MM.1S (cell line): ENCODE results near the gene PPP2R2C.

ENCODE experiments used
- DNase-seq: peaks from one replicate; pipeline ENCODE4 v3.0.0-alpha.2; 2015
- H2AFZ ChIP-seq: fragments of 300-600 bp; sonication (generic); 2 replicates; pipeline ENCODE4 v1.6.0; 2016; ENCODE audit warnings: antibody characterized with exemption, low read length
- H3F3A ChIP-seq: fragments of 300-600 bp; sonication (generic); 2 replicates; pipeline ENCODE4 v1.6.1; 2016; ENCODE audit warnings: mild to moderate bottlenecking, antibody characterized with exemption, low read length, moderate library complexity, mixed read lengths; ENCODE audit not compliant: insufficient read depth
- H3K27ac ChIP-seq: fragments of 300-600 bp; sonication (generic); 2 replicates; pipeline ENCODE4 v1.5.1; 2016; ENCODE audit warnings: mild to moderate bottlenecking, low read length
- H3K27me3 ChIP-seq: fragments of 300-600 bp; sonication (generic); replicated peaks from 2 replicates; pipeline ENCODE4 v1.6.0; 2016; ENCODE audit warnings: low read length; ENCODE audit not compliant: insufficient read depth
- H3K36me3 ChIP-seq: fragments of 300-600 bp; sonication (generic); replicated peaks from 2 replicates; pipeline ENCODE4 v1.6.1; 2016; ENCODE audit warnings: mild to moderate bottlenecking, low read length, mixed read lengths; ENCODE audit not compliant: insufficient read depth
- H3K4me1 ChIP-seq: fragments of 300-600 bp; sonication (generic); 2 replicates; pipeline ENCODE4 v1.6.1; 2016; ENCODE audit warnings: low read length, mixed read lengths
- H3K4me2 ChIP-seq: fragments of 300-600 bp; sonication (generic); 2 replicates; pipeline ENCODE4 v1.6.0; 2016; ENCODE audit warnings: low read depth, low read length
- H3K4me3 ChIP-seq: fragments of 300-600 bp; sonication (generic); 2 replicates; pipeline ENCODE4 v1.5.1; 2016; ENCODE audit warnings: low read length, mixed read lengths
- H3K79me2 ChIP-seq: fragments of 300-600 bp; sonication (generic); 2 replicates; pipeline ENCODE4 v1.6.1; 2016; ENCODE audit warnings: mixed run types, low read length, mixed read lengths
- H3K9ac ChIP-seq: fragments of 300-600 bp; sonication (generic); 2 replicates; pipeline ENCODE4 v1.6.1; 2016; ENCODE audit warnings: low read length, mixed read lengths
- H3K9me2 ChIP-seq: fragments of 300-600 bp; sonication (generic); replicated peaks from 2 replicates; pipeline ENCODE4 v1.6.1; 2016; ENCODE audit warnings: mild to moderate bottlenecking, low read length, mixed read lengths; ENCODE audit not compliant: insufficient read depth
- H3K9me3 ChIP-seq: fragments of 300-600 bp; sonication (generic); replicated peaks from 2 replicates; pipeline ENCODE4 v1.6.1; 2016; ENCODE audit warnings: mild to moderate bottlenecking, low read length, mixed read lengths; ENCODE audit not compliant: insufficient read depth
- H4K20me1 ChIP-seq: fragments of 300-600 bp; sonication (generic); 2 replicates; pipeline ENCODE4 v1.6.1; 2016; ENCODE audit warnings: mild to moderate bottlenecking, low read length, moderate library complexity, mixed read lengths; ENCODE audit not compliant: insufficient read depth
- EZH2 ChIP-seq: fragments of 300-600 bp; sonication (generic); optimal IDR thresholded peaks from 2 replicates; pipeline ENCODE3; 2017; ENCODE audit warnings: low read depth, mild to moderate bottlenecking, antibody characterized with exemption, low read length, mixed read lengths
- EZH2phosphoT487 ChIP-seq: fragments of 300-600 bp; sonication (generic); IDR thresholded peaks from 2 replicates; pipeline ENCODE4 v1.6.1; 2018; ENCODE audit warnings: antibody characterized with exemption, low read length
- TF ChIP-seq, protein P1 (sequence below): fragments of 300-600 bp; sonication (generic); IDR thresholded peaks from 2 replicates; pipeline ENCODE4 v1.5.1; 2016; ENCODE audit warnings: antibody characterized with exemption, low read length, mixed read lengths

The PPP2R2C gene

GRCh38 chr4:6385288-6385687 lies 87.1 kb downstream of the PPP2R2C start:
- H3K79me2 ChIP-seq: no peaks in the 10 kb centered on the region
- H3K27me3 ChIP-seq: peaks cover 98% of the 10 kb centered on the region

DNA sequence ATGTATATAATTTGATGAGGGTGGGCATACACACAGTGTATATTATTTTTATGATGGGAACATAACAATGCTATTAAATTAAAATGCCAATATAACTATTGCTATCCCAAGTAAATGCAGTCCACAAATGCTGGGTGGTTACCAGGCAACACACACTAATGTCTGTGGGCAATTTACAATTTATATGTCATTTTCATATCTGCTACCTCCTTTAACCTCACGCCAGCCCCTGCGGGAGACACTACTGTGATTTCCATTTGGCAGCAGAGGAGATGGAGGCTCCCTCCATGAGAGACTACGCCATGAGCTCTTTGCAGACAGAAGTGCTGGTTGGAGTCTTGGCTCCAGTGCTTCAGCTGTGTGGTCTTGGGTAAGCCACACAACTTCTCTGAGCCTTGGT lies 87.9 kb downstream of the PPP2R2C start:
- no peaks in the 10 kb centered on the region for H3K79me2 ChIP-seq
- no peaks in the 10 kb centered on the region for H3K9me3 ChIP-seq
- no peaks in the 10 kb centered on the region for H3F3A ChIP-seq
- H3K4me1 ChIP-seq: no peaks in the 10 kb centered on the region
- H4K20me1 ChIP-seq: no peaks in the 10 kb centered on the region
- no peaks in the 10 kb centered on the region for H3K9me2 ChIP-seq
- no peak overlapping the region for H3K27ac ChIP-seq
- H3K4me3 ChIP-seq: no peak overlapping the region
- no peak for TF ChIP-seq EZH2phosphoT487
- TF ChIP-seq, protein P1, sequence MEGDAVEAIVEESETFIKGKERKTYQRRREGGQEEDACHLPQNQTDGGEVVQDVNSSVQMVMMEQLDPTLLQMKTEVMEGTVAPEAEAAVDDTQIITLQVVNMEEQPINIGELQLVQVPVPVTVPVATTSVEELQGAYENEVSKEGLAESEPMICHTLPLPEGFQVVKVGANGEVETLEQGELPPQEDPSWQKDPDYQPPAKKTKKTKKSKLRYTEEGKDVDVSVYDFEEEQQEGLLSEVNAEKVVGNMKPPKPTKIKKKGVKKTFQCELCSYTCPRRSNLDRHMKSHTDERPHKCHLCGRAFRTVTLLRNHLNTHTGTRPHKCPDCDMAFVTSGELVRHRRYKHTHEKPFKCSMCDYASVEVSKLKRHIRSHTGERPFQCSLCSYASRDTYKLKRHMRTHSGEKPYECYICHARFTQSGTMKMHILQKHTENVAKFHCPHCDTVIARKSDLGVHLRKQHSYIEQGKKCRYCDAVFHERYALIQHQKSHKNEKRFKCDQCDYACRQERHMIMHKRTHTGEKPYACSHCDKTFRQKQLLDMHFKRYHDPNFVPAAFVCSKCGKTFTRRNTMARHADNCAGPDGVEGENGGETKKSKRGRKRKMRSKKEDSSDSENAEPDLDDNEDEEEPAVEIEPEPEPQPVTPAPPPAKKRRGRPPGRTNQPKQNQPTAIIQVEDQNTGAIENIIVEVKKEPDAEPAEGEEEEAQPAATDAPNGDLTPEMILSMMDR: no peak
- TF ChIP-seq EZH2: no peak
- H3K27me3 ChIP-seq: peaks cover 98% of the 10 kb centered on the region
- no peak overlapping the region for H3K9ac ChIP-seq
- no peak overlapping the region for H3K4me2 ChIP-seq
- no peak overlapping the region for H2AFZ ChIP-seq
- DNase-seq: no peak
- H3K36me3 ChIP-seq: no peaks in the 10 kb centered on the region

More at GRCh38 chr4:6385288-6385687, 87.1 kb downstream of the PPP2R2C start:
- H2AFZ ChIP-seq: no peak overlapping the region
- no peak overlapping the region for H3K4me3 ChIP-seq
- H3K9me2 ChIP-seq: no peaks in the 10 kb centered on the region
- no peak overlapping the region for H3K27ac ChIP-seq
- TF ChIP-seq EZH2phosphoT487: no peak
- TF ChIP-seq, protein P1: no peak
- no peaks in the 10 kb centered on the region for H3F3A ChIP-seq
- no peak for DNase-seq
- no peaks in the 10 kb centered on the region for H4K20me1 ChIP-seq
- no peaks in the 10 kb centered on the region for H3K36me3 ChIP-seq
- H3K4me1 ChIP-seq: no peaks in the 10 kb centered on the region
- no peak overlapping the region for H3K4me2 ChIP-seq
- no peaks in the 10 kb centered on the region for H3K9me3 ChIP-seq
- H3K9ac ChIP-seq: no peak overlapping the region

DNA sequence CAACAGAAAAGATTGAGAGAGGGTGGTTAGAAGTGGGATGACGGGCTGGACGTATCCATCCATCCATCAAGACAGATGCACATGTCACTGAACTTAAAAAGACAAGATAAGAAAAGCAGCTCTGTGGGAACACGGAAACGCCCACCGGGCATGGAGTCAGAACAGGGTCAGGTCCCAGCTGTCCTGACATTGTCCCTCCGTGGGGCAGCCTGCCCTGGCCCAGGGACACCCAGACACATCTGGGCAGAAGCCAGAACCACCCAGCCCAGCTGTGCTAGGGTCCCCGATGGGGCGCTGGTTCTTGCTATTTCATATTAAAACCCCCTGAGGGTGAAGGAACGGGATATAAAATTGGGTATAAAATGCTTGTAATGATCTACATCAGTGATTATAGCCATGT lies 88.5 kb downstream of the PPP2R2C start:
- H3K9me2 ChIP-seq: no peaks in the 10 kb centered on the region
- H3K27ac ChIP-seq: no peak overlapping the region
- H3K9me3 ChIP-seq: no peaks in the 10 kb centered on the region
- no peak overlapping the region for H2AFZ ChIP-seq
- H3K4me1 ChIP-seq: no peaks in the 10 kb centered on the region
- no peak overlapping the region for H3K4me2 ChIP-seq
- H3K36me3 ChIP-seq: no peaks in the 10 kb centered on the region
- H3K27me3 ChIP-seq: peaks cover 98% of the 10 kb centered on the region
- no peak overlapping the region for H3K9ac ChIP-seq
- no peaks in the 10 kb centered on the region for H3K79me2 ChIP-seq
- no peaks in the 10 kb centered on the region for H4K20me1 ChIP-seq
- DNase-seq: no peak
- H3K4me3 ChIP-seq: no peak overlapping the region
- H3F3A ChIP-seq: no peaks in the 10 kb centered on the region
- TF ChIP-seq EZH2: no peak
- TF ChIP-seq, protein P1: no peak
- no peak for TF ChIP-seq EZH2phosphoT487
